Spleen (tissue), 7 donors: ENCODE results near the gene PLEKHM3.

Experiments
- POLR2A ChIP-seq, 3 donors: fragments of 450-650 bp; IDR thresholded peaks; one replicate each; pipeline ENCODE4 v1.5.1; 2017; ENCODE audit warnings: antibody characterized with exemption in 3 of 3, mild to moderate bottlenecking in 1 of 3
- POLR2AphosphoS5 ChIP-seq, 3 donors: sonication (generic); formaldehyde crosslinking; IDR thresholded peaks; one replicate each; pipeline ENCODE4 v1.5.1; 2017; ENCODE audit warnings: antibody characterized with exemption in 3 of 3
- TF ChIP-seq, protein P1 (sequence below), 11 experiments: fragments of 200-600 bp in 7 of 11; fragments of 450-650 bp in 4 of 11; sonication (generic) in 4 of 11; IDR thresholded peaks in 8 of 11; conservative IDR thresholded peaks in 3 of 11; 1 replicate in 7 of 11; 2 replicates in 4 of 11; pipeline versions ENCODE4 v1.4.0 to v1.8.0; 2016 to 2021; ENCODE audit warnings: antibody characterized with exemption in 11 of 11, inconsistent platforms in 4 of 11, mild to moderate bottlenecking in 1 of 11
- donor health status: DM: no; HTN: no; CAD: no; lungs with moderate emphysema.
- donor health status: DM: no; HTN: no; CAD: no.
- donor health status: DM: no; HTN: no; CAD: no.

DNA sequence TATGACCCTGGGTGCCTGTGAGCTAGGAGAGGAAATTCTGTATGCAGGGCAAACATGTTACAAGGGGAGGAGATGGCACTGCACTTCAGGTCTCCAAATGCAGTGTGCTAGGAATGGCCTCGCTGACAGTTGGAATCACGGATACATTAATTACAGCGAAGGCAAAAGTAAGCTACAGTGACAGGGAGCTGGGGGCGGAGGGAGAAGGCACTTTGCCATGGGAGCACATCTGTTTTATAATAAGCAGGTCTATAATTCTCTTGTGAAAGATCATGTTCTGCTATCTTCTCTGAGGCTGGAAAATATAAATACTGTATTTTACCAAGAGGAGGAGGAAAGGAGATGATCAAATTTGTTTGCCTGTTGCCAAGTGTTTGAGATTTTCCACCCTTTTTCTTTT, 199.3 kb downstream of the PLEKHM3 start:
- TF ChIP-seq, protein P1, sequence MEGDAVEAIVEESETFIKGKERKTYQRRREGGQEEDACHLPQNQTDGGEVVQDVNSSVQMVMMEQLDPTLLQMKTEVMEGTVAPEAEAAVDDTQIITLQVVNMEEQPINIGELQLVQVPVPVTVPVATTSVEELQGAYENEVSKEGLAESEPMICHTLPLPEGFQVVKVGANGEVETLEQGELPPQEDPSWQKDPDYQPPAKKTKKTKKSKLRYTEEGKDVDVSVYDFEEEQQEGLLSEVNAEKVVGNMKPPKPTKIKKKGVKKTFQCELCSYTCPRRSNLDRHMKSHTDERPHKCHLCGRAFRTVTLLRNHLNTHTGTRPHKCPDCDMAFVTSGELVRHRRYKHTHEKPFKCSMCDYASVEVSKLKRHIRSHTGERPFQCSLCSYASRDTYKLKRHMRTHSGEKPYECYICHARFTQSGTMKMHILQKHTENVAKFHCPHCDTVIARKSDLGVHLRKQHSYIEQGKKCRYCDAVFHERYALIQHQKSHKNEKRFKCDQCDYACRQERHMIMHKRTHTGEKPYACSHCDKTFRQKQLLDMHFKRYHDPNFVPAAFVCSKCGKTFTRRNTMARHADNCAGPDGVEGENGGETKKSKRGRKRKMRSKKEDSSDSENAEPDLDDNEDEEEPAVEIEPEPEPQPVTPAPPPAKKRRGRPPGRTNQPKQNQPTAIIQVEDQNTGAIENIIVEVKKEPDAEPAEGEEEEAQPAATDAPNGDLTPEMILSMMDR (IDR thresholded peaks at IDR 0.05 in 8 of 11, conservative IDR thresholded peaks at IDR 0.05 in 3 of 11), result no peak
- TF ChIP-seq POLR2A (IDR thresholded peaks at IDR 0.05) (no peak), POLR2AphosphoS5 (IDR thresholded peaks at IDR 0.05) (no peak)
